ENCODE measurements around the gene OR8U1. TPM values are rescaled to one million over a fixed set of nuclear protein-coding genes. Genes with fewer than 3 reads are reported as not detected.

Gene OR8U1
- total RNA-seq, result not detected in 2 replicates

DNA sequence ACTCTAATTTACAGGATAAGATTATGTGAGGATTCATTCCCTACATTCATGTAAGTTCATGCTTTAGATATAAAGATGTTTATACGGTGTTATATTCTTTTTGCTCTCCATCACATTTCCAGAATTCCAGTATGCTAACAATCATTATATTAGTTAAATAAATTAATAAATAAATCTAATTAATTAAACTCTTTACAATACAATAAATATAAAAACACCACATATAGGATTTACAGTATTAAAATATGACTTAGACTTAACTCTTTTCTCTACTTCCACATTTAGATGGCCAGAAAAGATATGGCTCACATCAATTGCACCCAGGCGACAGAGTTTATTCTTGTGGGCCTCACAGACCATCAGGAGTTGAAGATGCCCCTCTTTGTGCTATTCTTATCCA is at the start of gene OR8U1:
Gene OR8U1, plus strand, starts transcription at position 301 of the 400 bp plus-strand sequence. Its CDS starts 0 bp downstream, at position 301.

DNA sequence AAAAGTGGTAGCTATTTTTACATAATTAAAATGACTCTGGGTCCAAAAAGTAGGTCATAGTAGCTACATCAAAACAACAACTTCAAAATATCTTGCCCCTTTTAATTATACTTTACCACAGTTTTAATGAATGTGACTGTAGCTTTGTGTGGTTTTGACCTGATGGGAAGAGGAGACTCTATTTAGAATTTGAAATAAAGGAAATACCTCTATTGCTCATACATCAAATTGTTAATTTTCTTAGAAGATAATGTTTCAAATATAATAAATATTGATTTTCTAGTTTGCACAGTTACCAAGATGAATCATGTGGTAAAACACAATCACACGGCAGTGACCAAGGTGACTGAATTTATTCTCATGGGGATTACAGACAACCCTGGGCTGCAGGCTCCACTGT is 29.7 kb upstream of the OR8U1 start, which contains the start of gene OR8K1:
Gene OR8K1, plus strand, starts transcription at position 301 of the 400 bp plus-strand sequence. Its CDS starts 0 bp downstream, at position 301.

DNA sequence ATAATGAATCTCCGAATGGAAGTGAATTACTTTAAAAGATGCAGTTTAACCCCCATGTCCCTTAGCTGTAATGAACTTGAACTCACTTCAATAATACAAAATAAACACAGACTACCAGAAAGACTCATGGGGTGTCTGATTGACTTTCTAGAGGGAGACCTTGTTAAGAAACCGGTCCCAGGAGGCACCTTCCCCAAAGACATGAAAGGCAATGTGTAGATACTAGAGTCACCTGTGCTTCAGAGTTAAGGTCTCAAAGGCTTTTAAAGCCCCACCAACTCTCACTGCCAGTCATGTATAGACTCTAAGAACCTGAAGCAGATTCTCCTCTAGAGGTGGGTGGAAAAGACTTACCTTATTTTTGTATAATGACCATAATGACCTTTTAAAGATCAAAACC is 21.4 kb upstream of the OR8U1 start, which contains the start of gene OR8J1:
Gene OR8J1, plus strand, starts transcription at position 301 of the 400 bp plus-strand sequence. CDS start 5,956 bp downstream, outside the sequence.

DNA sequence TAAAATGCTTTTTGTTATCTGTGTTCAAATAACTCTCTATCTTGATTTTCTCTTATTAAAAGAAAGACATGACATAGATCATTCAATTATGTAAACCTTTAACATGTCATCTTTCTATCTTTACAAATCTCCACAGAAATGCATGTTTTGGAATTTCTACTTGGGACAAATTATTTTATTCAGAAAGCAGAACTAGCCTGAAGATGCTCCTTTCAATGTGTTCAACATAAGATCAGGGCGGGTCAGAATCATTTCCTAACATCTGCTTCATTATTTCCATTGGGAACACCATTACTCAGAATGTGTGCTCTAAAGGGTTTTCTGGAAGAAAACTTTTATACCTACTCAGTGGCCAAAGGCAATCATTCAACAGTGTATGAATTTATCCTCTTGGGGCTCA is 37.0 kb downstream of the OR8U1 start, which contains the start of gene OR5AL1:
Gene OR5AL1, plus strand, starts transcription at position 301 of the 400 bp plus-strand sequence.

Other genes starting within 250 kb of the OR8U1 start
- gene OR8J3, start 235.4 kb upstream of the OR8U1 start, total RNA-seq, result not detected in 2 replicates
- gene OR8K5, start 215.3 kb upstream of the OR8U1 start, total RNA-seq, result not detected in 2 replicates
- not detected in 2 replicates for gene OR5J2, start 199.0 kb upstream of the OR8U1 start, total RNA-seq
- not detected in 2 replicates for gene OR5T2, start 141.4 kb upstream of the OR8U1 start, total RNA-seq
- not detected in 2 replicates for gene OR5T3, start 123.4 kb upstream of the OR8U1 start, total RNA-seq
- gene OR5T1, start 101.5 kb upstream of the OR8U1 start, total RNA-seq, result not detected in 2 replicates
- not detected in 2 replicates for gene OR8H1, start 83.4 kb upstream of the OR8U1 start, total RNA-seq
- not detected in 2 replicates for gene OR8K3, start 60.5 kb upstream of the OR8U1 start, total RNA-seq
- gene OR8K1, start 29.6 kb upstream of the OR8U1 start, total RNA-seq, result not detected in 2 replicates
- gene OR8J1, start 21.3 kb upstream of the OR8U1 start, total RNA-seq, result not detected in 2 replicates
- not detected in 2 replicates for gene OR5AL1, start 37.1 kb downstream of the OR8U1 start, total RNA-seq
- gene OR5M3, start 97.7 kb downstream of the OR8U1 start, total RNA-seq, result not detected in 2 replicates
- gene OR5M8, start 115.7 kb downstream of the OR8U1 start, total RNA-seq, result not detected in 2 replicates
- not detected in 2 replicates for gene OR5M11, start 167.6 kb downstream of the OR8U1 start, total RNA-seq
- not detected in 2 replicates for gene OR5M10, start 202.1 kb downstream of the OR8U1 start, total RNA-seq
- not detected in 2 replicates for gene OR5M1, start 239.2 kb downstream of the OR8U1 start, total RNA-seq